ENCODE data around the gene WNT7A. TPM values are rescaled to one million over a fixed set of nuclear protein-coding genes. Genes with fewer than 3 reads are reported as not detected.
A peak's percentile ranks its signal among the peaks of the same experiment; 100 is the strongest.

Gene WNT7A
- polyA plus RNA-seq, 1 of the 3 experiments (the other 2 are of a cell fraction) = not detected

GRCh38 chr3:13884851-13885703 is 5.2 kb upstream of the WNT7A start:
- H3K4me2 ChIP-seq = no peak overlapping the region
- H3F3A ChIP-seq (replicated peaks; ENCODE audit: insufficient read depth) = no peaks in the 10 kb centered on the region
- POLR2A ChIA-PET = no interaction called here
- H3K27me3 ChIP-seq (ENCODE audit: insufficient read depth) = peaks cover 11% of the 10 kb centered on the region; the same call in 1 of the 2 replicates
- peaks cover 0 to 4% of the 10 kb centered on the region in 2 experiments; a peak in 1 of 4 replicates for H3K4me1 ChIP-seq (ENCODE audit: control insufficient read depth in 1 of 2, insufficient read depth in 2 of 2, low read depth in 1 of 2, low read length in 1 of 2)
- no peak overlapping the region for H3K9ac ChIP-seq
- H3K9me3 ChIP-seq = no peaks in the 10 kb centered on the region
- H3K4me3 ChIP-seq (ENCODE audit: low read depth in 2 of 2, low read length in 1 of 2) = peak overlapping the region in 1 of 2 experiments; percentile 28; a peak in 1 of 4 replicates
- CTCF ChIA-PET = interaction anchor here (0.6 to 18.8 kb wide), 43 partner anchors 8 to 479 kb away, joined by 3 to 979 read pairs (median 4); no protein-coding TSS in a partner anchor
- WGBS (ENCODE audit: low lambda C conversion rate) = 14% methylated on average over 7 of the region's 7 CpGs
- no peaks in the 10 kb centered on the region for H4K20me1 ChIP-seq (ENCODE audit: insufficient read depth)
- H3K79me2 ChIP-seq (ENCODE audit: insufficient read depth) = no peaks in the 10 kb centered on the region
- no peaks in the 10 kb centered on the region for H3K9me2 ChIP-seq
- no peak overlapping the region for H2AFZ ChIP-seq (ENCODE audit: low read depth)
- TF ChIP-seq EZH2phosphoT487 (IDR thresholded peaks at IDR 0.05; ENCODE audit: borderline replicate concordance, low read depth) = no peak
- TF ChIP-seq CTCF (IDR thresholded peaks at IDR 0.05) = peak; percentile 66
- TF ChIP-seq RAD21 (IDR thresholded peaks at IDR 0.05; ENCODE audit: low read length) = peak; percentile 72
- TF ChIP-seq SMC3 (IDR thresholded peaks at IDR 0.05; ENCODE audit: low read depth, low read length) = peak; percentile 44; the same call in 1 of the 2 replicates
- no peak overlapping the region for H3K27ac ChIP-seq (ENCODE audit: low read depth in 2 of 2, low read length in 1 of 2)
- no peaks in the 10 kb centered on the region for H3K36me3 ChIP-seq (replicated peaks in 1 of 2; ENCODE audit: control insufficient read depth in 1 of 2, insufficient read depth in 2 of 2, low read length in 1 of 2)
- peak; percentile 72 for DNase-seq

DNA sequence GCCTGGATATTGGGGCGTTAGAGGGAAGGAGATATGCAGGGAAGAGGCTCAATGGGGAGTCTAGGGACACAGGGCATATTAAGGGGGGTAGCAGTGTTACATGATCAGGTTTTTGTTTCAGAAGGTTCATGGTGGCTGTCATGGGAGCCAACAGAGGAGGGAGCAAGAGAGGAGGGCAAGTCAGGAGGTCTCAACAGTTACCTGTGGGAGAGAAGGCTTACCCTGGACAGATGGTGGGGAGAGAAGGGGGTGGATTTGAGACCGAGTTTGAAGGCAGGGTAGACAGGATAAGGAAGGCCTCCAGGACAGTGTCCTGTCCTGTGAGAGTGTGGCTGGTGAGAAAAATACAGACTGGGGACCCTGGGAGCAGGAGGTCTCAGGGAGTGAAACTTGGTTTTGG is 3.8 kb upstream of the WNT7A start:
- peak; percentile 3 for DNase-seq
- H3K9ac ChIP-seq = no peak overlapping the region
- peaks cover 0 to 13% of the 10 kb centered on the region in 2 experiments; a peak in 1 of 4 replicates for H3K4me1 ChIP-seq (ENCODE audit: control insufficient read depth in 1 of 2, insufficient read depth in 2 of 2, low read depth in 1 of 2, low read length in 1 of 2)
- no peak overlapping the region for H3K4me3 ChIP-seq (ENCODE audit: low read depth in 2 of 2, low read length in 1 of 2)
- no peak overlapping the region for H3K4me2 ChIP-seq
- no peaks in the 10 kb centered on the region for H3K79me2 ChIP-seq (ENCODE audit: insufficient read depth)
- ChIA-PET CTCF (interaction anchor here (1.6 to 18.8 kb wide), 6 partner anchors 12 to 355 kb away, joined by 4 to 979 read pairs (median 8); no protein-coding TSS in a partner anchor), POLR2A (no interaction called here)
- 24% methylated on average over 2 of the region's 2 CpGs for WGBS (ENCODE audit: low lambda C conversion rate)
- H3K9me3 ChIP-seq = no peaks in the 10 kb centered on the region
- H3F3A ChIP-seq (replicated peaks; ENCODE audit: insufficient read depth) = no peaks in the 10 kb centered on the region
- no peaks in the 10 kb centered on the region for H3K9me2 ChIP-seq
- no peak overlapping the region for H2AFZ ChIP-seq (ENCODE audit: low read depth)
- H4K20me1 ChIP-seq (ENCODE audit: insufficient read depth) = no peaks in the 10 kb centered on the region
- H3K27me3 ChIP-seq (ENCODE audit: insufficient read depth) = peaks cover 21% of the 10 kb centered on the region
- H3K36me3 ChIP-seq (replicated peaks in 1 of 2; ENCODE audit: control insufficient read depth in 1 of 2, insufficient read depth in 2 of 2, low read length in 1 of 2) = no peaks in the 10 kb centered on the region
- no peak overlapping the region for H3K27ac ChIP-seq (ENCODE audit: low read depth in 2 of 2, low read length in 1 of 2)
- no peak for TF ChIP-seq TCF12 (IDR thresholded peaks at IDR 0.05)
- TF ChIP-seq FOXJ3 (CRISPR knock-in tag; IDR thresholded peaks at IDR 0.05) = no peak
- TF ChIP-seq MAX (IDR thresholded peaks at IDR 0.05; ENCODE audit: low read depth) = no peak
- no peak for TF ChIP-seq RCOR1 (IDR thresholded peaks at IDR 0.05; ENCODE audit: low read length)
- no peak for TF ChIP-seq TEAD4 (IDR thresholded peaks at IDR 0.05; ENCODE audit: borderline replicate concordance, insufficient read depth)
- no peak for TF ChIP-seq TAF1 (IDR thresholded peaks at IDR 0.05; ENCODE audit: borderline replicate concordance, low read depth, low read length)
- TF ChIP-seq ELF1 (IDR thresholded peaks at IDR 0.05) = no peak
- TF ChIP-seq REST (IDR thresholded peaks at IDR 0.05; ENCODE audit: low read depth, low read length) = no peak
- no peak for TF ChIP-seq NFIC (IDR thresholded peaks at IDR 0.05; ENCODE audit: borderline replicate concordance)
- no peak for TF ChIP-seq YY1 (IDR thresholded peaks at IDR 0.05; ENCODE audit: low read depth)
- TF ChIP-seq SIN3A (IDR thresholded peaks at IDR 0.05; ENCODE audit: borderline replicate concordance, low read depth, low read length) = no peak

All from SK-N-SH (cell line).